Psoas muscle (tissue), 8 donors: Measurements from ENCODE around the gene LAMB4. TPM values are rescaled to one million over a fixed set of nuclear protein-coding genes. Genes with fewer than 3 reads are reported as not detected.

ENCODE experiments used
- ATAC-seq, 4 donors: fragments of 200-7000 bp; cut with Tn5 transposase; one replicate each; pipeline ENCODE4 v1.9.1; 2020; ENCODE audit warnings: moderate library complexity in 3 of 4, mild to moderate bottlenecking in 2 of 4
- DNase-seq, 2 donors: peaks; one replicate each; pipeline ENCODE4 v3.0.0-alpha.2; 2020
- H3K27ac ChIP-seq: fragments of 200-600 bp; one replicate; pipeline ENCODE4 v1.8.0; 2022
- H3K27me3 ChIP-seq, 3 donors: fragments of 200-600 bp in 1 of 3; one replicate each; pipeline versions ENCODE4 v1.6.1 to v1.8.0; 2013 to 2022; ENCODE audit warnings: low read length in 2 of 3, mild to moderate bottlenecking in 2 of 3, moderate library complexity in 1 of 3; ENCODE audit not compliant: insufficient read depth in 3 of 3
- H3K36me3 ChIP-seq, 2 donors: fragments of 200-600 bp in 1 of 2; one replicate each; pipeline versions ENCODE4 v1.6.1 to v1.8.0; 2013 to 2022; ENCODE audit warnings: low read depth in 1 of 2, mild to moderate bottlenecking in 1 of 2, moderate library complexity in 1 of 2; ENCODE audit not compliant: insufficient read depth in 1 of 2
- H3K4me1 ChIP-seq: fragments of 200-600 bp; one replicate; pipeline ENCODE4 v1.8.0; 2022
- H3K4me3 ChIP-seq: fragments of 200-600 bp; one replicate; pipeline ENCODE4 v1.8.0; 2022; ENCODE audit warnings: mild to moderate bottlenecking
- H3K9me3 ChIP-seq: fragments of 200-600 bp; one replicate; pipeline ENCODE4 v1.8.0; 2022
- WGBS, 3 donors: extraction: QIAGEN DNeasy Blood & Tissue Kit; methylation state at CpG; one replicate each; pipeline versions ENCODE4 v1.1.6 to v1.1.7; 2013; 5-methylcytosine and 5-hydroxymethylcytosine counted together
- intact Hi-C, 2 donors: fragments of 100-400 bp; cut with DNase I; formaldehyde crosslinking; loops; one replicate each; pipeline versions ENCODE4 v1.11.0 to v1.14.2; 2022
- long read RNA-seq, 2 donors: library from polyadenylated mRNA; unstranded; transcript quantifications; one replicate each; pipeline ENCODE4 v2.0.0, GENCODE V29; 2021
- polyA plus RNA-seq, 3 donors: library from polyadenylated mRNA; stranded (reverse); fragments of 200-250 nt; gene quantifications; one replicate each; pipeline ENCODE4 v1.2.3, GENCODE V29; 2013
- total RNA-seq, 4 donors: library from RNA; stranded (reverse); fragmentation: NEBNext Ultra II Directional in 2 of 4; extraction: Animal tissue kit (Norgen Biotek cat#: 25700) in 2 of 4; gene quantifications; one replicate each; pipeline versions ENCODE4 v1.2.1 to v1.2.4, GENCODE V29; 2021 to 2023
- TF ChIP-seq, protein P1 (sequence below): fragments of 200-600 bp; IDR thresholded peaks from one replicate; pipeline ENCODE4 v1.8.0; 2022; ENCODE audit warnings: antibody characterized with exemption
- donor health status: healthy with polysubstance abuse.
- donor health status: DM: no; HTN: no; CAD: no; lungs with moderate emphysema.
- donor health status: Bipolar disorder and iron deficiency.
- donor health status: healthy.
- donor health status: DM: yes; HTN: yes; CAD: no.
- donor health status: DM: no; HTN: no; CAD: no.
- donor health status: DM: no; HTN: no; CAD: no.
- donor health status: DM: yes; HTN: yes; CAD: no.

The LAMB4 gene, protein sequence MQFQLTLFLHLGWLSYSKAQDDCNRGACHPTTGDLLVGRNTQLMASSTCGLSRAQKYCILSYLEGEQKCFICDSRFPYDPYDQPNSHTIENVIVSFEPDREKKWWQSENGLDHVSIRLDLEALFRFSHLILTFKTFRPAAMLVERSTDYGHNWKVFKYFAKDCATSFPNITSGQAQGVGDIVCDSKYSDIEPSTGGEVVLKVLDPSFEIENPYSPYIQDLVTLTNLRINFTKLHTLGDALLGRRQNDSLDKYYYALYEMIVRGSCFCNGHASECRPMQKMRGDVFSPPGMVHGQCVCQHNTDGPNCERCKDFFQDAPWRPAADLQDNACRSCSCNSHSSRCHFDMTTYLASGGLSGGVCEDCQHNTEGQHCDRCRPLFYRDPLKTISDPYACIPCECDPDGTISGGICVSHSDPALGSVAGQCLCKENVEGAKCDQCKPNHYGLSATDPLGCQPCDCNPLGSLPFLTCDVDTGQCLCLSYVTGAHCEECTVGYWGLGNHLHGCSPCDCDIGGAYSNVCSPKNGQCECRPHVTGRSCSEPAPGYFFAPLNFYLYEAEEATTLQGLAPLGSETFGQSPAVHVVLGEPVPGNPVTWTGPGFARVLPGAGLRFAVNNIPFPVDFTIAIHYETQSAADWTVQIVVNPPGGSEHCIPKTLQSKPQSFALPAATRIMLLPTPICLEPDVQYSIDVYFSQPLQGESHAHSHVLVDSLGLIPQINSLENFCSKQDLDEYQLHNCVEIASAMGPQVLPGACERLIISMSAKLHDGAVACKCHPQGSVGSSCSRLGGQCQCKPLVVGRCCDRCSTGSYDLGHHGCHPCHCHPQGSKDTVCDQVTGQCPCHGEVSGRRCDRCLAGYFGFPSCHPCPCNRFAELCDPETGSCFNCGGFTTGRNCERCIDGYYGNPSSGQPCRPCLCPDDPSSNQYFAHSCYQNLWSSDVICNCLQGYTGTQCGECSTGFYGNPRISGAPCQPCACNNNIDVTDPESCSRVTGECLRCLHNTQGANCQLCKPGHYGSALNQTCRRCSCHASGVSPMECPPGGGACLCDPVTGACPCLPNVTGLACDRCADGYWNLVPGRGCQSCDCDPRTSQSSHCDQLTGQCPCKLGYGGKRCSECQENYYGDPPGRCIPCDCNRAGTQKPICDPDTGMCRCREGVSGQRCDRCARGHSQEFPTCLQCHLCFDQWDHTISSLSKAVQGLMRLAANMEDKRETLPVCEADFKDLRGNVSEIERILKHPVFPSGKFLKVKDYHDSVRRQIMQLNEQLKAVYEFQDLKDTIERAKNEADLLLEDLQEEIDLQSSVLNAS (N-terminal part only)
- under 1 TPM in 2 of 4 donors, not detected in 2; 0.27 to 0.51 TPM for total RNA-seq
- polyA plus RNA-seq: under 1 TPM; 0.01 to 0.34 (median 0.27) TPM
- long read RNA-seq, donor 1: 0 reads
- long read RNA-seq, donor 2: 0 reads

DNA sequence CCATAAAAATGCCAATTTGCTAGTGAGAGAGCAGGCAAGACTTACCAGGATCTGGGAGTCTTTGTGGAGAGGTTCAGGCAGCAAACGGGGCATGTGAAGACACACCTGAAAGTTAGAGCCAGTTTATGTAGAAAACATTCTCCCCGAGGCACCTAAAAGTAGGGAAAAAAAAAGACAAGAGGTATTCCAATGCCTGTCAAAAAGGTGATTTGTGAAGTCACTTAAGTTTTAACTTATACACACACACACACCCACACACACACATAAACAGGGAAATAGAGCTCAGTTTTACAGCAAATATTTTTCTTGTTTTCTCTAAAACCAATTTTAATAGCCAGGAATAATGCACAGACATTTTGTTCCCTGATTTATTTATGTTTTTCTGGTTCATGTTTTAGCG lies at the start of gene LAMB4:
Gene LAMB4 (minus strand): TSS at position 101 of the 400 bp plus-strand sequence. CDS start 7,197 bp downstream, outside the sequence.
- no peak within 1 kb of the TSS for H3K4me3 ChIP-seq
- H3K27me3 ChIP-seq: no peaks in the 10 kb centered on the region
- DNase-seq (no peak), ATAC-seq (no peak)
- H3K27ac ChIP-seq: no peak within 1 kb of the TSS
- no peaks in the 10 kb centered on the region for H3K4me1 ChIP-seq
- H3K36me3 ChIP-seq: no peaks in the 10 kb centered on the region
- TF ChIP-seq, protein P1, sequence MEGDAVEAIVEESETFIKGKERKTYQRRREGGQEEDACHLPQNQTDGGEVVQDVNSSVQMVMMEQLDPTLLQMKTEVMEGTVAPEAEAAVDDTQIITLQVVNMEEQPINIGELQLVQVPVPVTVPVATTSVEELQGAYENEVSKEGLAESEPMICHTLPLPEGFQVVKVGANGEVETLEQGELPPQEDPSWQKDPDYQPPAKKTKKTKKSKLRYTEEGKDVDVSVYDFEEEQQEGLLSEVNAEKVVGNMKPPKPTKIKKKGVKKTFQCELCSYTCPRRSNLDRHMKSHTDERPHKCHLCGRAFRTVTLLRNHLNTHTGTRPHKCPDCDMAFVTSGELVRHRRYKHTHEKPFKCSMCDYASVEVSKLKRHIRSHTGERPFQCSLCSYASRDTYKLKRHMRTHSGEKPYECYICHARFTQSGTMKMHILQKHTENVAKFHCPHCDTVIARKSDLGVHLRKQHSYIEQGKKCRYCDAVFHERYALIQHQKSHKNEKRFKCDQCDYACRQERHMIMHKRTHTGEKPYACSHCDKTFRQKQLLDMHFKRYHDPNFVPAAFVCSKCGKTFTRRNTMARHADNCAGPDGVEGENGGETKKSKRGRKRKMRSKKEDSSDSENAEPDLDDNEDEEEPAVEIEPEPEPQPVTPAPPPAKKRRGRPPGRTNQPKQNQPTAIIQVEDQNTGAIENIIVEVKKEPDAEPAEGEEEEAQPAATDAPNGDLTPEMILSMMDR: no peak
- no peaks in the 10 kb centered on the region for H3K9me3 ChIP-seq
- intact Hi-C loops: no loop called here
- 74 to 87% (median 80%) methylated on average over 3 of the region's 3 CpGs for WGBS, 3 donors

DNA sequence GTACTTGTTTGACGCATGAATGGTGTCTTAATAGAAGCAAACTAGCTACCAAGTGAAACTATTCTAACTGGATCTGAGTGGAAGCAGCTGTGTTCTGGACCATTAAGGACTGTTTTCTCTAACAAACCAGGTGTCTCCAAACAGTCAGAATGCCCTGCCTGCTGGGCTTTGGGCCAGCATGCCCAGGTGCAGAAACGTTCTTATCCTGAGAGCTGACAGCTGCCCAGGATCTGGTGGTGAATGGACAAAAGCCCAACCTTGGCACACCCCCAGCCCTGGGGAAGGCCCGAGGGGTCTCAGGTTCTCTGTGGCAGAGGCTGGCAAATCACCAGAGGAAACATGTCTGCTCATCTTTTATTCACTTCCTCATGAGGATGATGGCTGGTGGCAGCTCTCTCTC lies 48.2 kb upstream of the LAMB4 start:
- TF ChIP-seq, protein P1: no peak
- H3K27me3 ChIP-seq: no peaks in the 10 kb centered on the region
- H3K36me3 ChIP-seq: no peaks in the 10 kb centered on the region
- whole genome bisulfite sequencing, 3 donors: 31 to 38% (median 33%) methylated on average over 3 of the region's 3 CpGs
- no peaks in the 10 kb centered on the region for H3K9me3 ChIP-seq
- no peak for DNase-seq
- no peak for ATAC-seq
- H3K27ac ChIP-seq: no peak overlapping the region
- no peak overlapping the region for H3K4me3 ChIP-seq
- H3K4me1 ChIP-seq: no peaks in the 10 kb centered on the region
- intact Hi-C loops: loop anchor here in 1 of 2 donors (10.0 kb wide), 1 partner anchor 286 kb away; no protein-coding TSS in a partner anchor

DNA sequence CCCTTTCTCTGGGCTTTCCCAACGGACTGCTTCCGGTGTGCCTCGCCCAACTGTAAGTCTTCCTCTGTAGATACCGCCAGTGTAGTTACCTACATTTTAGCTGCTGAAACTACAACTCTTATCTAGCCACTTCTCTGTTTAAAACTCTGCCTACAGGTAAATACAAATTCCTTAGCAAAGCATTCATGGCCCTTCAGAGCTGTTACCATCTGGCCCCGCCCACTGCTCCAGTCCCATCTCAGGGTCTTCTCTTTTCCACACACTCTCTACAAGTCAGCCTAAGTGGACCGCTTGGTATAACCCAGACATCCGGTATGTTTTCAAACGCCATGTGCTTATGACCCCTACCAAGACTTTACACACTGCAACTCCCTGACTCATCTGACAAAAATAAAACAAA lies 41.0 kb upstream of the LAMB4 start:
- Histone ChIP-seq H3K9me3 (no peaks in the 10 kb centered on the region), H3K4me3 (no peak overlapping the region), H3K27me3 (no peaks in the 10 kb centered on the region), H3K4me1 (no peaks in the 10 kb centered on the region), H3K27ac (no peak overlapping the region), H3K36me3 (no peaks in the 10 kb centered on the region)
- TF ChIP-seq, protein P1: no peak
- no peak for ATAC-seq
- DNase-seq: no peak
- intact Hi-C loops: loop anchor here in 1 of 2 donors (10.0 kb wide), 1 partner anchor 294 kb away; no protein-coding TSS in a partner anchor
- 92 to 95% (median 95%) methylated on average over 8 of the region's 8 CpGs for WGBS, 3 donors

DNA sequence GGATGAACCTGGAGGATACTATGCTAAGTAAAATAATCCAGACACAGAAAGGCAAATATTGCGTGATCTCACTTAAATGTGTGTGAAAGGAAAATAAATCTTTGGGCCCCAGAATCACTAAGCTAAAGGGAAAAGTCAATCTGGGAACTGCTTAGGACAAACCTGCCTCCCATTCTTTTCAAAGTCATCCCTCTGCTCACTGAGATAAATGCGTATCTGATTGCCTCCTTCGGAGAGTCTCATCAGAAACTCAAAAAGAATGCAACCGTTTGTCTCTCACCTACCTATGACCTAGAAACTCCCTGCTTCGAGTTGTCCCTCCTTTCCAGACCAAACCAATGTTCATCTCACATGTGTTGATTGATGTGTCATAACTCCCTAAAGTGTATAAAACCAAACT lies 40.1 kb upstream of the LAMB4 start:
- no peaks in the 10 kb centered on the region for H3K9me3 ChIP-seq
- no peak overlapping the region for H3K4me3 ChIP-seq
- no peaks in the 10 kb centered on the region for H3K36me3 ChIP-seq
- no peaks in the 10 kb centered on the region for H3K27me3 ChIP-seq
- intact Hi-C loops: loop anchor here in 1 of 2 donors (10.0 kb wide), 1 partner anchor 295 kb away; no protein-coding TSS in a partner anchor
- TF ChIP-seq, protein P1: no peak
- H3K4me1 ChIP-seq: no peaks in the 10 kb centered on the region
- DNase-seq (no peak), ATAC-seq (no peak)
- no peak overlapping the region for H3K27ac ChIP-seq
- WGBS, 3 donors: 62 to 69% (median 66%) methylated on average over 5 of the region's 5 CpGs
